DOHH2 (cell line): ENCODE data around the gene MRPS12.

Source experiments
- CTCF ChIP-seq: fragments of 200-600 bp; sonication (generic); IDR thresholded peaks from one replicate; pipeline ENCODE4 v1.5.1; 2014; ENCODE audit warnings: antibody characterized with exemption, mild to moderate bottlenecking, low read depth, low read length; ENCODE audit not compliant: poor library complexity, severe bottlenecking
- EZH2phosphoT487 ChIP-seq: fragments of 200-600 bp; sonication (generic); IDR thresholded peaks from 2 replicates; pipeline ENCODE4 v1.6.1; 2017; ENCODE audit warnings: borderline replicate concordance, mild to moderate bottlenecking, antibody characterized with exemption, low read length, moderate library complexity, mixed read lengths

GRCh38 chr19:38891771-38892170 lies 39.0 kb upstream of the MRPS12 start:
- TF ChIP-seq CTCF (no peak), EZH2phosphoT487 (no peak)
